ENCODE data around the gene SORCS3.

Gene SORCS3

DNA sequence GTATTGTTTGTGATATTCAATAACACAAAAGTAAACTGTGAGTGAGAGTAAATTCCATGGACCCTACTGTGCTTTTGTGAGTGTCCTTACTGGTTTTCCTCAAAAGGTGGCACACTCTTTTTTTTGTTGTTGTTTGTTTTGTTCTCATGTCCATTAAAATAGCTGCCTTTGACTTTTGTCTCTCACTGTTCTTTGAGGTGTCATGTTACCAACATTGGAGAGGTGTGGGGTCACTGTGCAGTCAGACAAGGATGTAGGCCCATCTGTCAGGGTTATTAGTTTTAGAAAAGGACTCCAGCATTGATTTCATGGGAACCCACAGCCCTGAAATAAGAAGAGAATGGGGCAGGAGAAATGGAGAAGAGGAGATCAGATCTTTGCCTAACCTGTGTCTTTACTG, 383.1 kb downstream of the SORCS3 start:
- DNase-seq (ENCODE audit: low read depth, low spot score): no peak
- TF ChIP-seq POLR2AphosphoS5 (IDR thresholded peaks at IDR 0.05; ENCODE audit: borderline replicate concordance, low read depth, low read length) (no peak), FOXP2 (optimal IDR thresholded peaks at IDR 0.05; ENCODE audit: control extremely low read depth, extremely low read length, insufficient read depth) (no peak), EZH2 (IDR thresholded peaks at IDR 0.05) (no peak)
- no peak overlapping the region for H3K27ac ChIP-seq
- H3K9ac ChIP-seq (ENCODE audit: insufficient read length): no peak overlapping the region
- no peaks in the 10 kb centered on the region for H3K36me3 ChIP-seq (ENCODE audit: insufficient read depth, low read length)
- H3K9me3 ChIP-seq (ENCODE audit: low read depth, low read length): no peaks in the 10 kb centered on the region
- H3K4me3 ChIP-seq: no peak overlapping the region

DNA sequence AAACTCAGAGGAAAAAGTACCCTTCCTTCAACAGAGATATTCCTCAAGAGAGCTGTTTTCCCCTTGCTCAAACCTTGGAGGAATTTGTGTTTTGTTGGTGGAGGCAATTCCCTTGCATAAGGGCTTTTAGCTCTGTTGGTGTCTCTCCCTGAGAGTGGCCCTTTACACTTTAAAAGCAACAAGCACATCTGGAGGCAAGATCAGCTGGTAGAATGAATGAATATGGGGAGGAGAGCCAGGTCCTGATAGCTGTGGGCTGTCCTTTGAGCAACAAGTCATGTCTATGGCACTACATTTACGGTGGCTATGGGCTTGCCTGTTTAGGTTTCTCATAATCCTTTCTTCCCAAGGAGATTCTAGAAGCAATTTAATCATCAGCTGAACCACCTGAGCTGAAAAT, 384.0 kb downstream of the SORCS3 start:
- H3K9ac ChIP-seq (ENCODE audit: insufficient read length): no peak overlapping the region
- H3K9me3 ChIP-seq (ENCODE audit: low read depth, low read length): no peaks in the 10 kb centered on the region
- H3K4me3 ChIP-seq: no peak overlapping the region
- no peak overlapping the region for H3K27ac ChIP-seq
- DNase-seq (ENCODE audit: low read depth, low spot score): no peak
- TF ChIP-seq POLR2AphosphoS5 (IDR thresholded peaks at IDR 0.05; ENCODE audit: borderline replicate concordance, low read depth, low read length) (no peak), EZH2 (IDR thresholded peaks at IDR 0.05) (no peak), FOXP2 (optimal IDR thresholded peaks at IDR 0.05; ENCODE audit: control extremely low read depth, extremely low read length, insufficient read depth) (no peak)
- no peaks in the 10 kb centered on the region for H3K36me3 ChIP-seq (ENCODE audit: insufficient read depth, low read length)

DNA sequence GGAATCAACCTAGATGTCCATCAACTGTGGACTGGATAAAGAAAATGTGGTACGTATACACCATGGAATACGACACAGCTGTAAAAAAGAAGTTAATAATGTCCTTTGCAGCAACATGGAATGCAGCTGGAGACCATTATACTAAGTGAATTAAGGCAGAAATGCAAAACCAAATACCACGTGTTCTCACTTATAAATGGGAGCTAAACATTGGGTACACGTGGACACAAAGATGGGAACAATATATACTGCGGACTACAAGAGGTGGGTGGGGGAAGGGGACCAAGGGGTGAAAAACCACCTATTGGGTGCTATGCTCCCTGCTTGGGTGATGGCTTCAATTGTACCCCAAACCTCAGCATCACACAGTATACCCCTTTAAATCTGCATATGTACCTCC, 385.5 kb downstream of the SORCS3 start:
- Histone ChIP-seq H3K36me3 (ENCODE audit: insufficient read depth, low read length) (no peaks in the 10 kb centered on the region), H3K9ac (ENCODE audit: insufficient read length) (no peak overlapping the region), H3K27ac (no peak overlapping the region), H3K4me3 (no peak overlapping the region), H3K9me3 (ENCODE audit: low read depth, low read length) (no peaks in the 10 kb centered on the region)
- DNase-seq (ENCODE audit: low read depth, low spot score): no peak
- TF ChIP-seq FOXP2 (optimal IDR thresholded peaks at IDR 0.05; ENCODE audit: control extremely low read depth, extremely low read length, insufficient read depth) (no peak), EZH2 (IDR thresholded peaks at IDR 0.05) (no peak), POLR2AphosphoS5 (IDR thresholded peaks at IDR 0.05; ENCODE audit: borderline replicate concordance, low read depth, low read length) (no peak)

DNA sequence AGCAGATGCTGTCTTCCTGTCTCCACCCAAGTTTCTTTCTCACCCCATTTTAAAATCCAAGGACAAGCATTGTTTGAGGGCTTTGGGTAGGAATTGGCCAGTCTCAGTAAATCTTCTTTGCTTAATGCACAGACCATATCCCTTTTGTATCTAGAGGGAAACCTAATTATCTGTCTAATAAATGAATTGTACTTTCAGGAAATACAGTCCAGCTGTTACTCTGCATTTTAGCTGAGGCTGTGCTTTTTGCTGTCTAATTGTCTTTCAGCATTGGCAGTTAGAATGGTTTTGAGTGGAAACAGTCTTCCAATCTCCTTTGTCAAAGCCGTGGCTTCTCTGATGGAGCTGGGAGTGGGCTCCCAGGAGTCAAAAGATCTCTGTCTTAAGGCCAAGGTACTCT, 388.2 kb downstream of the SORCS3 start:
- H3K9me3 ChIP-seq (ENCODE audit: low read depth, low read length): no peaks in the 10 kb centered on the region
- DNase-seq (ENCODE audit: low read depth, low spot score): no peak
- H3K36me3 ChIP-seq (ENCODE audit: insufficient read depth, low read length): no peaks in the 10 kb centered on the region
- no peak overlapping the region for H3K27ac ChIP-seq
- TF ChIP-seq EZH2 (IDR thresholded peaks at IDR 0.05) (no peak), FOXP2 (optimal IDR thresholded peaks at IDR 0.05; ENCODE audit: control extremely low read depth, extremely low read length, insufficient read depth) (no peak), POLR2AphosphoS5 (IDR thresholded peaks at IDR 0.05; ENCODE audit: borderline replicate concordance, low read depth, low read length) (no peak)
- no peak overlapping the region for H3K9ac ChIP-seq (ENCODE audit: insufficient read length)
- H3K4me3 ChIP-seq: no peak overlapping the region

DNA sequence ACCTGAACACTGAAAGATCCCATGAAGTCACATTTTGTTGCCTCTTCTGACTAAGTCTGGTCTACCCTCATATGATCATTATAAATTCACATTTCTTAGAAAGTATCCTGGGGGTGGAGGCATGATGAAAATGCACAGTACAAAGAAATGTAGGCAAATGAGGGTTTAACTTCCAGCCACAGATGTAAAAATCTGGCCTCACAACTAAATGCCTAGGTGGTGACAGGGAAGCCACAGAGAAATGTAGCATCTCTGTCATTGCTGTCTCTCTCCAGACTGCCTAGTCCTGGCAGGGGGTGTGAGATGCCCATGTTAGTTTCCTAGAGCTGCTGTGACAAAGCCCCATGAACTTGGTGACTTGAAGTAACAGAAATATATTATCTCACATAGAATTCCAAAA, 395.9 kb downstream of the SORCS3 start:
- Histone ChIP-seq H3K27ac (no peak overlapping the region), H3K36me3 (ENCODE audit: insufficient read depth, low read length) (no peaks in the 10 kb centered on the region), H3K9ac (ENCODE audit: insufficient read length) (no peak overlapping the region), H3K4me3 (no peak overlapping the region), H3K9me3 (ENCODE audit: low read depth, low read length) (no peaks in the 10 kb centered on the region)
- TF ChIP-seq FOXP2 (optimal IDR thresholded peaks at IDR 0.05; ENCODE audit: control extremely low read depth, extremely low read length, insufficient read depth) (no peak), EZH2 (IDR thresholded peaks at IDR 0.05) (no peak), POLR2AphosphoS5 (IDR thresholded peaks at IDR 0.05; ENCODE audit: borderline replicate concordance, low read depth, low read length) (no peak)
- DNase-seq (ENCODE audit: low read depth, low spot score): no peak

DNA sequence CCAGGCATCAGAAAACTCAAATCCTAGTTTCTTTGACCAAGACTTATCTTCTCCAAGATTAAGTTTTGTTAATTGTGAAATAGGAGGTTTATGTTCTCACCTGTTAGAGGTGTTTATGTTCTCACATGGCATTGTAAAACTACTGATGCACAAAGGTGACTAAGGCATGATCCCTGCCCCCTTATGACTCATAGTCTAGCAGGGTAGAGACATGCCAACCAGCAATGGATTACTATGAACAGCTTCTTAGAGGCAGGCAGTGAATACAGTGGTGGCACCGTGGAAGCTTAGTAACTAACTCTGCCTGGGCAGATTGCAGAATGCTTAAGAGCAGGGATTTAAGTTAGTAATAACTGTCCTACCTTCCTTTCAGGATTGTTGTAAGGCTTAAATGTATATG, 400.9 kb downstream of the SORCS3 start:
- no peak for TF ChIP-seq EZH2 (IDR thresholded peaks at IDR 0.05)
- no peak for TF ChIP-seq POLR2AphosphoS5 (IDR thresholded peaks at IDR 0.05; ENCODE audit: borderline replicate concordance, low read depth, low read length)
- no peak for TF ChIP-seq FOXP2 (optimal IDR thresholded peaks at IDR 0.05; ENCODE audit: control extremely low read depth, extremely low read length, insufficient read depth)
- Histone ChIP-seq H3K27ac (no peak overlapping the region), H3K9me3 (ENCODE audit: low read depth, low read length) (no peaks in the 10 kb centered on the region), H3K4me3 (no peak overlapping the region), H3K36me3 (ENCODE audit: insufficient read depth, low read length) (no peaks in the 10 kb centered on the region), H3K9ac (ENCODE audit: insufficient read length) (no peak overlapping the region)
- DNase-seq (ENCODE audit: low read depth, low spot score): no peak

DNA sequence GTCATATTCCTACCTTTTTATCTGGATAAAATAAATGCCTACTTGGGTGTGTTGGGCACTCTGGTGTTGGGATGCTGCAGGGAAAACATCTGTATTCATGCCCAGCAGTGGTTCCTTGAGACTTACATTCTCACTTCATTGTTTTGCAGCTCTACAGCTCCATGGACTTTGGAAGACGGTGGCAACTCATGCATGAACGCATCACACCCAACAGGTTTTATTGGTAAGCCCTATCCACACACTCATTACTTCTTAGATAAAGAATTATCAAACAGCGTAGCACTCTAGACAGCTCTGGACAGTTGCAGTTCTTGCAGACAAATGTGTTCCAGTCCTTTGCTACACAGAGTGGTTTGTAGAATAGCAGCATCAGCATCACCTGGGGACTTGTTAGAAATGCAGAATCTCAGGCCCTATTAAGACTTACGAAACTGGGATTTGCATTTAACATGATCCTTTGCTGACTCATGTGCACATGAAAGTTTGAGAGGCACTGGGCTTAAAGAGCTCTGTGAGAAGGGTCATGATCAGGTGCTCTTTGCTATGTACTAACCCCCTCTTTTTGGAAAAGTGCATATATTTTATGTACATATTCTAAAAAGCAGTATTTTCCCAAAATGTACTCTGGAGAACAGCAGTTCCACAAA, 401.9 kb downstream of the SORCS3 start:
- Histone ChIP-seq H3K9ac (ENCODE audit: insufficient read length) (no peak overlapping the region), H3K4me3 (no peak overlapping the region), H3K36me3 (ENCODE audit: insufficient read depth, low read length) (no peaks in the 10 kb centered on the region), H3K9me3 (ENCODE audit: low read depth, low read length) (no peaks in the 10 kb centered on the region), H3K27ac (no peak overlapping the region)
- TF ChIP-seq POLR2AphosphoS5 (IDR thresholded peaks at IDR 0.05; ENCODE audit: borderline replicate concordance, low read depth, low read length): no peak
- no peak for TF ChIP-seq FOXP2 (optimal IDR thresholded peaks at IDR 0.05; ENCODE audit: control extremely low read depth, extremely low read length, insufficient read depth)
- no peak for TF ChIP-seq EZH2 (IDR thresholded peaks at IDR 0.05)
- no peak for DNase-seq (ENCODE audit: low read depth, low spot score)

DNA sequence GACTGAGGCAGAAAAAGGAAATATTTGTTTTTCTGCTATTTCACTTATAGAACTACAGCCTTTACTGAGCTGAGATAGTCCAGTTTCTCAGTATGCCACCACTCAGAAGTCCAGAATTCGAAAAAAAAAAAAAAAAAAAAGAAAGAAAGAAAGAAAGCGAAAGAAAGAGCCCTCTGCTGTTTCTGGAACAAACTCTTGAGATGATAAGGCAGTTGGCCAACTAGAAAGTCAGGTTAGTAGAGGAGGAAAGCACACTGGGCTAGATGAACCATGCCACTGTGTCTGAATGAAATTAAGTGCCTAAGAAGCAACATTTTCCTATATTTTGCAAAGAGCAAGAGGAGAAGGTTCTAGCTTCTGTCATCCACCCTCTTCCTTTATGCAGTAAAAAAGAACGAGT, 403.8 kb downstream of the SORCS3 start:
- H3K27ac ChIP-seq: no peak overlapping the region
- H3K9ac ChIP-seq (ENCODE audit: insufficient read length): no peak overlapping the region
- H3K36me3 ChIP-seq (ENCODE audit: insufficient read depth, low read length): no peaks in the 10 kb centered on the region
- TF ChIP-seq FOXP2 (optimal IDR thresholded peaks at IDR 0.05; ENCODE audit: control extremely low read depth, extremely low read length, insufficient read depth) (no peak), POLR2AphosphoS5 (IDR thresholded peaks at IDR 0.05; ENCODE audit: borderline replicate concordance, low read depth, low read length) (no peak), EZH2 (IDR thresholded peaks at IDR 0.05) (no peak)
- no peak overlapping the region for H3K4me3 ChIP-seq
- DNase-seq (ENCODE audit: low read depth, low spot score): no peak
- no peaks in the 10 kb centered on the region for H3K9me3 ChIP-seq (ENCODE audit: low read depth, low read length)

DNA sequence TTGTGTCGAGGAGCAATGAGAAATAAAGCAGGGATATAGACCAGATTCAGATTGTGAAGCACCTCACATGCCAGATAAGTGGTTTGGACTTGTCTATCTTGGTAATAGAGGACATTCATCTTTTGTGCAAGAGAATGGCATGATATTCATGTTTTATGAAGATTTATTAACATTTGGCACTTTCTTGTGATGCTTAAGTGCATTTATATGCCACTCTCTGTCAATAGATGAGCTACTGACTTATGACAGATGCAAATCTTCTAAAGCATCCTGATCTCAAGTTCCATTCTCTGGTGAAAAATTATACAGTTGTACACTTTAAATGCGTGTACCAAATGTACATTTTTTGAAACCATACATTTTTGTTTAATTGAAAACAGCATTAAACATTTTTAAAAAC, 415.3 kb downstream of the SORCS3 start:
- H3K36me3 ChIP-seq (ENCODE audit: insufficient read depth, low read length): no peaks in the 10 kb centered on the region

More for the DNA sequence above, 415.3 kb downstream of the SORCS3 start:
- no peaks in the 10 kb centered on the region for H3K9me3 ChIP-seq (ENCODE audit: low read depth, low read length)
- DNase-seq (ENCODE audit: low read depth, low spot score): no peak
- H3K9ac ChIP-seq (ENCODE audit: insufficient read length): no peak overlapping the region
- H3K4me3 ChIP-seq: no peak overlapping the region
- TF ChIP-seq POLR2AphosphoS5 (IDR thresholded peaks at IDR 0.05; ENCODE audit: borderline replicate concordance, low read depth, low read length) (no peak), EZH2 (IDR thresholded peaks at IDR 0.05) (no peak), FOXP2 (optimal IDR thresholded peaks at IDR 0.05; ENCODE audit: control extremely low read depth, extremely low read length, insufficient read depth) (no peak)
- H3K27ac ChIP-seq: no peak overlapping the region
